Aorta (tissue), 5 donors: ENCODE results near the gene SPOP. TPM values are rescaled to one million over a fixed set of nuclear protein-coding genes. Genes with fewer than 3 reads are reported as not detected.

Source experiments
- ATAC-seq: fragments of 200-7000 bp; cut with Tn5 transposase; one replicate; pipeline ENCODE4 v1.9.1; 2022; ENCODE audit warnings: moderate library complexity; ENCODE audit not compliant: low FRiP score
- DNase-seq, 2 donors: peaks; one replicate each; pipeline ENCODE4 v3.0.0-alpha.2; 2020
- H3K27ac ChIP-seq, 2 donors: one replicate each; pipeline ENCODE4 v1.5.1; 2013; ENCODE audit warnings: low read length in 2 of 2, mild to moderate bottlenecking in 2 of 2, moderate library complexity in 2 of 2, control low read depth in 1 of 2, inconsistent platforms in 1 of 2, low read depth in 1 of 2
- H3K27me3 ChIP-seq, 2 donors: one replicate each; pipeline ENCODE4 v1.6.1; 2013; ENCODE audit warnings: control low read depth in 1 of 2, low read length in 1 of 2, mild to moderate bottlenecking in 1 of 2, moderate library complexity in 1 of 2; ENCODE audit not compliant: insufficient read depth in 2 of 2, control insufficient read depth in 1 of 2
- H3K36me3 ChIP-seq, 2 donors: one replicate each; pipeline ENCODE4 v1.6.1; 2013; ENCODE audit warnings: control low read depth in 1 of 2, low read length in 1 of 2, mild to moderate bottlenecking in 1 of 2; ENCODE audit not compliant: insufficient read depth in 2 of 2, control insufficient read depth in 1 of 2
- H3K4me1 ChIP-seq, 2 donors: one replicate each; pipeline ENCODE4 v1.6.1; 2013; ENCODE audit warnings: low read length in 2 of 2, control low read depth in 1 of 2, mild to moderate bottlenecking in 1 of 2, moderate library complexity in 1 of 2; ENCODE audit not compliant: insufficient read depth in 2 of 2, control insufficient read depth in 1 of 2
- H3K4me3 ChIP-seq, 2 donors: one replicate each; pipeline ENCODE4 v1.5.1; 2013; ENCODE audit warnings: low read length in 2 of 2, control low read depth in 1 of 2, mild to moderate bottlenecking in 1 of 2
- H3K9me3 ChIP-seq: one replicate; pipeline ENCODE4 v1.6.1; 2013; ENCODE audit warnings: mild to moderate bottlenecking, low read length; ENCODE audit not compliant: control insufficient read depth
- WGBS, 2 donors: extraction: QIAGEN DNeasy Blood & Tissue Kit; methylation state at CpG; one replicate each; pipeline ENCODE4 v1.1.7; 2013; 5-methylcytosine and 5-hydroxymethylcytosine counted together
- intact Hi-C, 2 donors: fragments of 100-400 bp; cut with DNase I; formaldehyde crosslinking; loops; one replicate each; pipeline versions ENCODE4 v1.14.2 to v1.15.0; 2022
- polyA plus RNA-seq, 2 donors: library from polyadenylated mRNA; stranded (reverse); fragments of 200-250 nt; gene quantifications; one replicate each; pipeline ENCODE4 v1.2.3, GENCODE V29; 2013
- total RNA-seq, 2 donors: library from RNA; stranded (reverse); fragmentation: NEBNext Ultra II Directional; extraction: Animal tissue kit (Norgen Biotek cat#: 25700); gene quantifications; one replicate each; pipeline ENCODE4 v1.2.1, GENCODE V29; 2021
- donor health status: healthy with polysubstance abuse.
- donor health status: Bipolar disorder and iron deficiency.
- donor health status: DM: no; HTN: no; CAD: no.
- donor health status: DM: no; HTN: no; CAD: no.
- donor health status: DM: yes; HTN: yes; CAD: no.

The SPOP gene
- total and polyA plus RNA-seq, 4 donors = 54.5 to 289 (median 86.8) TPM

- ATAC-seq = no peak
- intact Hi-C loops = no loop called here
- no peak overlapping the region for H3K4me3 ChIP-seq
- DNase-seq = no peak
- H3K4me1 ChIP-seq = peaks cover 0 to 2% of the 10 kb centered on the region in 2 donors
- H3K9me3 ChIP-seq = no peaks in the 10 kb centered on the region
- no peaks in the 10 kb centered on the region for H3K27me3 ChIP-seq
- H3K36me3 ChIP-seq = peaks cover 0 to 3% of the 10 kb centered on the region in 2 donors
- WGBS, 2 donors = 83 to 85% methylated on average over 12 of the region's 12 CpGs
- peak overlapping the region in 1 of 2 donors; percentile 14 for H3K27ac ChIP-seq
These were observed 95.7 kb downstream of the SPOP start for GRCh38 chr17:49582055-49582722.

GRCh38 chr17:49581648-49581998, 96.3 kb downstream of the SPOP start:
- no peak overlapping the region for H3K4me3 ChIP-seq
- WGBS, 2 donors = 37 to 47% methylated on average over 6 of the region's 6 CpGs
- intact Hi-C loops = no loop called here
- no peak for DNase-seq
- no peaks in the 10 kb centered on the region for H3K27me3 ChIP-seq
- H3K4me1 ChIP-seq = peaks cover 0 to 2% of the 10 kb centered on the region in 2 donors
- ATAC-seq = no peak
- H3K36me3 ChIP-seq = peaks cover 0 to 3% of the 10 kb centered on the region in 2 donors
- H3K27ac ChIP-seq = peak overlapping the region in 1 of 2 donors; percentile 14
- H3K9me3 ChIP-seq = no peaks in the 10 kb centered on the region

GRCh38 chr17:49580981-49581647, 96.8 kb downstream of the SPOP start:
- Histone ChIP-seq H3K4me1 (peaks cover 0 to 2% of the 10 kb centered on the region in 2 donors), H3K27ac (peak overlapping the region in 1 of 2 donors; percentile 1), H3K27me3 (no peaks in the 10 kb centered on the region), H3K9me3 (no peaks in the 10 kb centered on the region), H3K36me3 (peaks cover 0 to 3% of the 10 kb centered on the region in 2 donors), H3K4me3 (no peak overlapping the region)
- no peak for DNase-seq
- intact Hi-C loops = no loop called here
- no peak for ATAC-seq
- 82 to 84% methylated on average over 12 of the region's 12 CpGs for WGBS, 2 donors

GRCh38 chr17:49580055-49580721, 97.7 kb downstream of the SPOP start:
- Histone ChIP-seq H3K4me1 (peaks cover 0 to 2% of the 10 kb centered on the region in 2 donors), H3K9me3 (no peaks in the 10 kb centered on the region), H3K4me3 (no peak overlapping the region), H3K27me3 (no peaks in the 10 kb centered on the region), H3K36me3 (peaks cover 0 to 3% of the 10 kb centered on the region in 2 donors), H3K27ac (peak overlapping the region in 1 of 2 donors; percentile 53)
- 85 to 87% methylated on average over 21 of the region's 21 CpGs for WGBS, 2 donors
- ATAC-seq (no peak), DNase-seq (no peak)
- intact Hi-C loops = no loop called here

- no peaks in the 10 kb centered on the region for H3K9me3 ChIP-seq
- peak overlapping the region in 1 of 2 donors; percentile 53 for H3K27ac ChIP-seq
- H3K4me3 ChIP-seq = no peak overlapping the region
- intact Hi-C loops = loop anchor here (5.0 kb wide), 3 partner anchors 38 to 98 kb away; partner anchors contain the start of gene SPOP (in 1 of the 2)
- peaks cover 0 to 3% of the 10 kb centered on the region in 2 donors for H3K36me3 ChIP-seq
- ATAC-seq (no peak), DNase-seq (no peak)
- H3K27me3 ChIP-seq = no peaks in the 10 kb centered on the region
- WGBS, 2 donors = 69 to 74% methylated on average over 5 of the region's 5 CpGs
- H3K4me1 ChIP-seq = peaks cover 0 to 2% of the 10 kb centered on the region in 2 donors
These were observed 98.4 kb downstream of the SPOP start for GRCh38 chr17:49579522-49579921.

GRCh38 chr17:49578952-49579500, 98.9 kb downstream of the SPOP start:
- Histone ChIP-seq H3K36me3 (peaks cover 0 to 3% of the 10 kb centered on the region in 2 donors), H3K27ac (peak overlapping the region in 1 of 2 donors; percentile 82), H3K4me3 (no peak overlapping the region), H3K9me3 (no peaks in the 10 kb centered on the region), H3K27me3 (no peaks in the 10 kb centered on the region), H3K4me1 (peaks cover 0 to 2% of the 10 kb centered on the region in 2 donors)
- DNase-seq (peak in 1 of 2 donors; percentile 71), ATAC-seq (no peak)
- intact Hi-C loops = loop anchor here (5.0 kb wide), 3 partner anchors 38 to 98 kb away; partner anchors contain the start of gene SPOP (in 1 of the 2)
- 76% methylated on average over 17 of the region's 17 CpGs for WGBS, 2 donors

- Histone ChIP-seq H3K9me3 (no peaks in the 10 kb centered on the region), H3K36me3 (peaks cover 0 to 3% of the 10 kb centered on the region in 2 donors), H3K27ac (peak overlapping the region; percentile 45 to 82), H3K27me3 (no peaks in the 10 kb centered on the region), H3K4me3 (peak overlapping the region in 1 of 2 donors; percentile 76), H3K4me1 (no peaks in the 10 kb centered on the region)
- intact Hi-C loops = loop anchor here (5.0 kb wide), 3 partner anchors 39 to 99 kb away; partner anchors contain the start of gene SPOP (in 1 of the 2)
- 78 to 89% methylated on average over 13 of the region's 13 CpGs for WGBS, 2 donors
- peak in 1 of 2 donors; percentile 65 for DNase-seq
- no peak for ATAC-seq
These were observed 99.5 kb downstream of the SPOP start for GRCh38 chr17:49578414-49578813.

GRCh38 chr17:49577963-49578362, 99.9 kb downstream of the SPOP start:
- WGBS, 2 donors = 6 to 9% methylated on average over 4 of the region's 4 CpGs
- Histone ChIP-seq H3K4me3 (peak overlapping the region; percentile 76 to 92), H3K4me1 (no peaks in the 10 kb centered on the region), H3K27me3 (no peaks in the 10 kb centered on the region), H3K27ac (peak overlapping the region; percentile 45 to 82), H3K36me3 (peaks cover 0 to 3% of the 10 kb centered on the region in 2 donors), H3K9me3 (no peaks in the 10 kb centered on the region)
- intact Hi-C loops = loop anchor here (5.0 kb wide), 3 partner anchors 39 to 99 kb away; partner anchors contain the start of gene SPOP (in 1 of the 2)
- ATAC-seq (no peak), DNase-seq (no peak)
